WI38 (cell line): ENCODE measurements around the gene CACNA1I.

Experiments
- H3K4me3 ChIP-seq: 2 replicates; pipeline ENCODE4 v1.5.1; 2011; ENCODE audit warnings: low read depth, mild to moderate bottlenecking, control low read depth, low read length
- TF ChIP-seq, protein P1 (sequence below): IDR thresholded peaks from 2 replicates; pipeline ENCODE4 v1.5.1; 2012; ENCODE audit warnings: low read depth, mild to moderate bottlenecking, control low read depth, low read length

CACNA1I gene

GRCh38 chr22:39571538-39571937, 985 bp downstream of the CACNA1I start:
- TF ChIP-seq, protein P1, sequence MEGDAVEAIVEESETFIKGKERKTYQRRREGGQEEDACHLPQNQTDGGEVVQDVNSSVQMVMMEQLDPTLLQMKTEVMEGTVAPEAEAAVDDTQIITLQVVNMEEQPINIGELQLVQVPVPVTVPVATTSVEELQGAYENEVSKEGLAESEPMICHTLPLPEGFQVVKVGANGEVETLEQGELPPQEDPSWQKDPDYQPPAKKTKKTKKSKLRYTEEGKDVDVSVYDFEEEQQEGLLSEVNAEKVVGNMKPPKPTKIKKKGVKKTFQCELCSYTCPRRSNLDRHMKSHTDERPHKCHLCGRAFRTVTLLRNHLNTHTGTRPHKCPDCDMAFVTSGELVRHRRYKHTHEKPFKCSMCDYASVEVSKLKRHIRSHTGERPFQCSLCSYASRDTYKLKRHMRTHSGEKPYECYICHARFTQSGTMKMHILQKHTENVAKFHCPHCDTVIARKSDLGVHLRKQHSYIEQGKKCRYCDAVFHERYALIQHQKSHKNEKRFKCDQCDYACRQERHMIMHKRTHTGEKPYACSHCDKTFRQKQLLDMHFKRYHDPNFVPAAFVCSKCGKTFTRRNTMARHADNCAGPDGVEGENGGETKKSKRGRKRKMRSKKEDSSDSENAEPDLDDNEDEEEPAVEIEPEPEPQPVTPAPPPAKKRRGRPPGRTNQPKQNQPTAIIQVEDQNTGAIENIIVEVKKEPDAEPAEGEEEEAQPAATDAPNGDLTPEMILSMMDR = no peak
- no peak overlapping the region for H3K4me3 ChIP-seq

DNA sequence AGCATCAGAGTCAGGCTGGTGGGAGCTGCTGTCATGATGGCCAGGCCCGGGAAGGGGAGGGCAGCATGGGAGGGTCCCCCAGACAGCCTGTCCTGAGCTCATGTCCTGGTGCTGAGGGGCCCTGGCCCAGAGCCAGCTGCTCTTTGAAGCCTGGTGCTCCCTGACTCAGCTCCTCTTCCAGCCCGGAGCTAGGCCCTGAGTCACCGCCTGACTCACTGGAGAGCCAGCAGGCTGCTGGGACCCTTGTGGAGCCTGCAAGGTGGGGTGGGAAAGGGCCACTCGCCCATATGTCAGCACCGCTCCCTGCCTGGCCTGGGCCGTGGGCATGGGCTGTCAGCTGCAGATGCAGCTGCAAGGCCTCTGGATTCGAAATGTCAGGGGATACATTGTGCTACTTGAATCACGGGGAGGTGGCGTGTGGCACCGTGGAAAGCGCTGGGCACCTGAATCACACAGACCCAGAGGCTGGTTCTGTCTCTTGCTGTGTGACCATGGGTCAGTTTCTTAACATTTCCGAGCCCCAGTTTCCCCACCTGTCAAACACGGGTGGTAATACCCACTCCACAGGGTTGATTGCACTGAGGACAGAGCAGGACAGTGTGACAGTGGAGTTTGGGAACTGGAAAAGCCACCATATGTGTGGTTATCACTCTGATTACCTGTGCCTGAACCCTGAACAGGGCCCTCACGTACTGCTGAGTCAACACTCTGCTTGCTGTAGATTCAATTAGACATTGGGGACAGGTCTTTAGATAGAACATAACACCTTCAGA, 4.4 kb downstream of the CACNA1I start:
- TF ChIP-seq, protein P1 = no peak
- no peak overlapping the region for H3K4me3 ChIP-seq

DNA sequence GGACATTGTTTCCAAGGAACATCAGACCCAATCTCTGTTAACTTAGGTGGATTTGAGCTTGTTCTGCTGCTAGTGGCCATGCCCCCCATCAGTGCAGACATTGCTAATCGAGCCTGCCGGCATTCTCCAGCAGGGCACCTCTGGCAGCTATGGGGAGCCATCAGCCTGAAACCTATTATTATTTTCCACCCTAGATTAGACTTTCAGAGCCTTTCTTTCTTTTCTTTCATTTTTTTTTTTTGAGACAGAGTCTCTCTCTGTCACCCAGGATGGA, 4.9 kb downstream of the CACNA1I start:
- H3K4me3 ChIP-seq = no peak overlapping the region
- TF ChIP-seq, protein P1 = no peak

DNA sequence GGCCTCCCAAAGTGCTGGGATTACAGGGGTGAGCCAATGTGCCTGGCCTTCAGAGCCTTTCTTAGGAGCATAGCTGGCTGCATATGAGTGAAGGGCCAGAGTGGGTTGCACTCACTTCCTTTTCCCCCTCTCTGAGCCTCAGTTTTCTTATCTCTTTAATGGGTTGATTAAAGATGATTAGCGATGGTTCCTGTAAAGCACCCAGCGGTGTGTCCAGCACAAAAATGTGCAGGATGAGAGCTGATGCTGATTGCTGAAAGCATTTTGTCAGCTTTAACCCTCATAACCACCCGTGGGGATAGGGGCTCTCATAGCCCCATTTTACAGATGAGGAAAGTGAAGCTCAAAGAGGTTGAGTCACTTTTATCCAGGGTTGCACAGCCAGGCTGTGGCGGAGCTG, 5.5 kb downstream of the CACNA1I start:
- H3K4me3 ChIP-seq = no peak overlapping the region
- TF ChIP-seq, protein P1 = no peak

- no peak overlapping the region for H3K4me3 ChIP-seq
- TF ChIP-seq, protein P1 = no peak
These were observed 6.8 kb downstream of the CACNA1I start for GRCh38 chr22:39577366-39577765.

DNA sequence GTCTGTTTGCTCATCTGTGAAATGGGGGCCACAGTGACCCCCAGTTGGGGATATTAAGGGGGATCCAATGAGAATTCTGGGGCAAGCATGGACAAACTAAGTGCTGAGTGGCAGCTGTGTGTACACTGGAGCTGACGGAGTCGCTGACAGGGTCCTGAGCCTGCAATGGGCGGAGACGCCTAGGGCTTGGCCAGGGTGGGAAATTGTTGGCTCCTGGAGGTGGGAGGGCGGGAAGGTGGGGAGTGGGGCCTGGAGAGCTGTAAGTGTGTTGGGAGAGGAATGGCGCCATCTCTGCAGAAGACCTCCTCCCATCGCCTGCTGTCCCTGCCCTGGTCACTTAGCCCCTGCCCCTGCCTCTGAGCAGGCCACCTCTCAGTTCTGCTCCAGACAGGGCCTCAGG, 7.3 kb downstream of the CACNA1I start:
- TF ChIP-seq, protein P1 = no peak
- H3K4me3 ChIP-seq = no peak overlapping the region

DNA sequence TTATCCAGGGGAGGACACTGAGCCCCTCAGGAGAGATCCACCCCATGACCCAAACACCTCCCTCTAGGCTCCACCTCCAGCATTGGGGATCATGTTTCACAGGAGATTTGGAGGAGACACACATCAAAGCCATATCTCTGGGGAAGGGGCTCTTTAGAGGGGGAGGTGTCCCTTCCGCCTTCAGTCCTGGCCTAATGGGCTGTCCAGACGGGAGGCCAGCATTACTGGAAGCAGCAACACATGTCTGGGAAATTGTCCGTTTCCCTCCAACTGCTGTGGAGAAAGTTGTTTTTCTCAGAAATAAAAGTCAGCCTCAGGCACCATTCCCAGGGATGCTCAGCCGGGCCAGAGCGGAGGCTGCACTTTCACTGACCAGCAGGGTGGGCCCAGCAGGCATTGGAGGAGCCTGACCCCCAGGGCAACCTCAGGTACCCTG, 9.5 kb downstream of the CACNA1I start:
- H3K4me3 ChIP-seq = no peak overlapping the region

More for the DNA sequence above, 9.5 kb downstream of the CACNA1I start:
- TF ChIP-seq, protein P1 = no peak
